ENCODE data around the gene RASGRF2.

GRCh38 chr5:80917631-80918030 is 42.5 kb upstream of the RASGRF2 start:
- TF ChIP-seq CTCF (conservative IDR thresholded peaks at IDR 0.05; ENCODE audit: low read length) (no peak), EZH2phosphoT487 (IDR thresholded peaks at IDR 0.05; ENCODE audit: borderline replicate concordance) (no peak)

All from Loucy (cell line).